ENCODE data around the gene LPGAT1. TPM values are rescaled to one million over a fixed set of nuclear protein-coding genes. Genes with fewer than 3 reads are reported as not detected.

LPGAT1 gene
- total and polyA plus RNA-seq, 2 donors from 2014 or later, result 7.1 to 67.4 TPM

- DNase-seq, result no peak
- H3K4me3 ChIP-seq (ENCODE audit: low read length in 3 of 3), result no peak overlapping the region
These were observed 8.5 kb upstream of the LPGAT1 start for GRCh38 chr1:211839106-211839505.

GRCh38 chr1:211833174-211833820 is 2.7 kb upstream of the LPGAT1 start:
- DNase-seq (no peak), FAIRE-seq (no peak)
- no peak overlapping the region for H3K27ac ChIP-seq (ENCODE audit: low read depth in 2 of 2, low read length in 2 of 2)

More at GRCh38 chr1:211839106-211839505, 8.5 kb upstream of the LPGAT1 start:
- Histone ChIP-seq H3K27me3 (ENCODE audit: control insufficient read depth, insufficient read depth, low read length) (no peaks in the 10 kb centered on the region), H3K4me1 (ENCODE audit: control insufficient read depth in 2 of 3, insufficient read depth in 2 of 3, low read depth in 1 of 3, low read length in 3 of 3) (peaks cover 0 to 2% (median 0%) of the 10 kb centered on the region in 3 donors), H3K9ac (ENCODE audit: low read length in 3 of 3) (no peak overlapping the region), H3K36me3 (ENCODE audit: control insufficient read depth in 2 of 3, insufficient read depth in 3 of 3, low read length in 3 of 3) (no peaks in the 10 kb centered on the region), H3K27ac (ENCODE audit: low read depth in 2 of 2, low read length in 2 of 2) (no peak overlapping the region), H3K9me3 (ENCODE audit: control insufficient read depth in 2 of 3, insufficient read depth in 1 of 3, low read length in 3 of 3) (no peaks in the 10 kb centered on the region)
- TF ChIP-seq CTCF (IDR thresholded peaks at IDR 0.05; ENCODE audit: borderline replicate concordance, extremely low read depth, insufficient read depth), result no peak
- intact Hi-C loops (cut with DNase I), result no loop called here
- FAIRE-seq, result no peak

GRCh38 chr1:211832661-211833060 is 2.1 kb upstream of the LPGAT1 start:
- intact Hi-C loops (cut with DNase I), result no loop called here
- FAIRE-seq (no peak), DNase-seq (no peak)
- no peak overlapping the region for H3K9ac ChIP-seq (ENCODE audit: low read length in 3 of 3)
- no peak overlapping the region for H3K27ac ChIP-seq (ENCODE audit: low read depth in 2 of 2, low read length in 2 of 2)
- no peaks in the 10 kb centered on the region for H3K9me3 ChIP-seq (ENCODE audit: control insufficient read depth in 2 of 3, insufficient read depth in 1 of 3, low read length in 3 of 3)
- H3K4me3 ChIP-seq (ENCODE audit: low read length in 3 of 3), result no peak overlapping the region
- no peak for TF ChIP-seq CTCF (IDR thresholded peaks at IDR 0.05; ENCODE audit: borderline replicate concordance, extremely low read depth, insufficient read depth)
- no peaks in the 10 kb centered on the region for H3K27me3 ChIP-seq (ENCODE audit: control insufficient read depth, insufficient read depth, low read length)
- H3K4me1 ChIP-seq (ENCODE audit: control insufficient read depth in 2 of 3, insufficient read depth in 2 of 3, low read depth in 1 of 3, low read length in 3 of 3), result peaks cover 0 to 6% (median 0%) of the 10 kb centered on the region in 3 donors
- H3K36me3 ChIP-seq (ENCODE audit: control insufficient read depth in 2 of 3, insufficient read depth in 3 of 3, low read length in 3 of 3), result no peaks in the 10 kb centered on the region

More at GRCh38 chr1:211833174-211833820, 2.7 kb upstream of the LPGAT1 start:
- H3K4me3 ChIP-seq (ENCODE audit: low read length in 3 of 3), result no peak overlapping the region
- intact Hi-C loops (cut with DNase I), result no loop called here
- peaks cover 0 to 3% (median 0%) of the 10 kb centered on the region in 3 donors for H3K4me1 ChIP-seq (ENCODE audit: control insufficient read depth in 2 of 3, insufficient read depth in 2 of 3, low read depth in 1 of 3, low read length in 3 of 3)
- H3K9ac ChIP-seq (ENCODE audit: low read length in 3 of 3), result no peak overlapping the region
- H3K27me3 ChIP-seq (ENCODE audit: control insufficient read depth, insufficient read depth, low read length), result no peaks in the 10 kb centered on the region
- no peak for TF ChIP-seq CTCF (IDR thresholded peaks at IDR 0.05; ENCODE audit: borderline replicate concordance, extremely low read depth, insufficient read depth)
- H3K36me3 ChIP-seq (ENCODE audit: control insufficient read depth in 2 of 3, insufficient read depth in 3 of 3, low read length in 3 of 3), result no peaks in the 10 kb centered on the region
- no peaks in the 10 kb centered on the region for H3K9me3 ChIP-seq (ENCODE audit: control insufficient read depth in 2 of 3, insufficient read depth in 1 of 3, low read length in 3 of 3)
